GM12878 (cell line): ENCODE measurements around the gene DNMT1. TPM values are rescaled to one million over a fixed set of nuclear protein-coding genes. Genes with fewer than 3 reads are reported as not detected.

ENCODE experiments used
- PRDM15 ChIP-seq: fragments of 450-650 bp; formaldehyde crosslinking; IDR thresholded peaks from 2 replicates; pipeline ENCODE4 v1.4.0; 2020; ENCODE audit warnings: mild to moderate bottlenecking, moderate library complexity
- ZBED1 ChIP-seq: IDR thresholded peaks from 2 replicates; pipeline ENCODE4 v1.6.1; 2016; ENCODE audit warnings: borderline replicate concordance
- ZBTB4 ChIP-seq: fragments of 450-650 bp; formaldehyde crosslinking; IDR thresholded peaks from 2 replicates; pipeline ENCODE4 v1.4.0; 2022; ENCODE audit warnings: mild to moderate bottlenecking, moderate library complexity
- ZBTB40 ChIP-seq: fragments of 450-650 bp; IDR thresholded peaks from 2 replicates; pipeline ENCODE4 v1.6.1; 2016; ENCODE audit warnings: mild to moderate bottlenecking, moderate library complexity, borderline replicate concordance
- polyA plus RNA-seq, 11 experiments: library from polyadenylated mRNA; depleted of rRNA in 4 of 11; unstranded in 6 of 11; stranded (reverse) in 5 of 11; fragments of >200 nt; fragmentation: Nextera tagmentation in 4 of 11; fragmentation: Illumina TruSeq in 1 of 11; extraction: Ambion mirVana in 4 of 11; extraction: Trizol in 1 of 11; gene quantifications; 1 replicate in 1 of 11; 2 replicates in 10 of 11; pipeline versions ENCODE4 v1.2.1 to v1.2.3, GENCODE V29; 2011 to 2016; ENCODE audit warnings: inconsistent platforms in 2 of 11, missing spikeins in 2 of 11, low read depth in 1 of 11
- total RNA-seq, 4 experiments: library from RNA; depleted of rRNA in 3 of 4; stranded (reverse); fragments of >200 nt in 3 of 4; fragmentation: Illumina TruSeq in 1 of 4; extraction: Trizol in 1 of 4; gene quantifications; 2 replicates each; pipeline versions ENCODE4 v1.2.1 to v1.2.3, GENCODE V29; 2013 to 2021

DNMT1 gene
- total and polyA plus RNA-seq, 10 of the 15 experiments (the other 5 are each of a cell fraction or from before 2014, with no cell fraction given) = 70.0 to 290 (median 133) TPM

GRCh38 chr19:10190026-10190425, 4.7 kb downstream of the DNMT1 start (continued):
- TF ChIP-seq ZBTB40 = no peak
- no peak for TF ChIP-seq ZBED1
- no peak for TF ChIP-seq PRDM15
- no peak for TF ChIP-seq ZBTB4 (CRISPR knock-in tag)
